K562 (cell line): ENCODE results near the gene SRSF5. TPM values are rescaled to one million over a fixed set of nuclear protein-coding genes. Genes with fewer than 3 reads are reported as not detected.

Experiments
- ATAC-seq: fragments of 200-7000 bp; cut with Tn5 transposase; 3 replicates; pipeline ENCODE4 v1.9.1; 2020; ENCODE audit warnings: moderate library complexity
- BruUV-seq: library from RNA; stranded (reverse); fragments of 400-500 nt; replicated peaks from 2 replicates; lab custom pipeline; 2021; lab: Mats Ljungman, UMichigan
- CTCF ChIA-PET: fragments of 300-600 bp; formaldehyde crosslinking; extraction: SDS; loops from one replicate; lab custom pipeline; 2021; ENCODE audit warnings: low intra/inter-chr PET ratio; lab: Yijun Ruan, JAX
- POLR2A ChIA-PET: fragments of 300-600, 350-650 bp; sonication (Branson Sonifier 250); formaldehyde crosslinking; extraction: SDS; loops from one replicate; lab custom pipeline; 2021; ENCODE audit warnings: antibody characterized with exemption, inconsistent platforms; lab: Yijun Ruan, JAX
- DNase-seq, 4 experiments: peaks; one replicate each; pipeline versions ENCODE4 v3.0.0 to v3.0.0-alpha.2; 2011 to 2018; ENCODE audit warnings: low spot score in 3 of 4, mixed read lengths in 3 of 4; ENCODE audit errors: extremely low read depth in 1 of 4
- FAIRE-seq: peaks from 2 replicates; lab custom pipeline; 2011; peaks lifted over from hg19 to GRCh38; lab: Jason Lieb, UNC
- H2AFZ ChIP-seq: 2 replicates; pipeline ENCODE4 v1.6.0; 2011; ENCODE audit warnings: low read depth, low read length, control low read depth, inconsistent platforms
- H3K27ac ChIP-seq: fragments of 200-600 bp; 3 replicates; pipeline ENCODE4 v1.8.0; 2011; ENCODE audit warnings: low read depth, mild to moderate bottlenecking, control low read depth, inconsistent platforms, low read length, moderate library complexity, mixed read lengths; ENCODE audit errors: extremely low read depth
- H3K27me3 ChIP-seq, 2 experiments: fragments of 300-600 bp in 1 of 2; 2 replicates in 1 of 2; 3 replicates in 1 of 2; pipeline versions ENCODE4 v1.6.0 to v1.8.0; 2011; ENCODE audit warnings: inconsistent platforms in 2 of 2, low read length in 2 of 2, mild to moderate bottlenecking in 1 of 2, mixed read lengths in 1 of 2, moderate library complexity in 1 of 2; ENCODE audit not compliant: control insufficient read depth in 2 of 2, insufficient read depth in 2 of 2
- H3K36me3 ChIP-seq: fragments of 300-600 bp; 3 replicates; pipeline ENCODE4 v1.8.0; 2011; ENCODE audit warnings: mild to moderate bottlenecking, low read length, inconsistent platforms; ENCODE audit not compliant: control insufficient read depth, insufficient read depth
- H3K4me1 ChIP-seq, 2 experiments: fragments of 200-600 bp in 1 of 2; replicated peaks in 1 of 2; 2 replicates in 1 of 2; 3 replicates in 1 of 2; pipeline versions ENCODE4 v1.5.1 to v1.8.0; 2011; ENCODE audit warnings: inconsistent platforms in 2 of 2, low read length in 2 of 2, mild to moderate bottlenecking in 1 of 2, mixed read lengths in 1 of 2, moderate library complexity in 1 of 2; ENCODE audit not compliant: control insufficient read depth in 2 of 2, insufficient read depth in 2 of 2
- H3K4me2 ChIP-seq: 2 replicates; pipeline ENCODE4 v1.6.1; 2011; ENCODE audit warnings: low read length, control low read depth, inconsistent platforms, mixed read lengths; ENCODE audit not compliant: insufficient read depth
- H3K4me3 ChIP-seq: fragments of 200-600 bp; sonication (generic), shearing (Covaris generic); 2 replicates; pipeline ENCODE4 v1.5.1; 2016; ENCODE audit warnings: control low read depth, inconsistent platforms
- H3K79me2 ChIP-seq: fragments of 200-600 bp; 3 replicates; pipeline ENCODE4 v1.8.0; 2011; ENCODE audit warnings: low read length, inconsistent platforms; ENCODE audit not compliant: control insufficient read depth, insufficient read depth
- H3K9ac ChIP-seq, 2 experiments: 2 replicates each; pipeline versions ENCODE4 v1.6.0 to v1.6.1; 2011; ENCODE audit warnings: low read depth in 2 of 2, low read length in 2 of 2, control low read depth in 1 of 2, inconsistent platforms in 1 of 2, mild to moderate bottlenecking in 1 of 2, mixed read lengths in 1 of 2; ENCODE audit not compliant: insufficient read depth in 1 of 2
- H3K9me1 ChIP-seq: one replicate; pipeline ENCODE4 v1.6.0; 2011; ENCODE audit warnings: inconsistent platforms, mild to moderate bottlenecking, low read length, moderate library complexity; ENCODE audit not compliant: control insufficient read depth, insufficient read depth
- H3K9me3 ChIP-seq: replicated peaks from 2 replicates; pipeline ENCODE4 v1.5.1; 2011; ENCODE audit warnings: low read depth, low read length, inconsistent platforms; ENCODE audit not compliant: control insufficient read depth, insufficient read depth
- H4K20me1 ChIP-seq: replicated peaks from 2 replicates; pipeline ENCODE4 v1.6.1; 2011; ENCODE audit warnings: low read length, inconsistent platforms, mixed read lengths; ENCODE audit not compliant: control insufficient read depth, insufficient read depth
- POLR2A ChIP-seq: fragments of 450-650 bp; conservative IDR thresholded peaks from 2 replicates; pipeline ENCODE4 v1.6.1; 2016
- POLR2B ChIP-seq: fragments of 450-650 bp; IDR thresholded peaks from 2 replicates; pipeline ENCODE4 v1.6.1; 2018; ENCODE audit warnings: low read depth; ENCODE audit not compliant: partially characterized antibody
- SUPT5H ChIP-seq: fragments of 450-650 bp; IDR thresholded peaks from 2 replicates; pipeline ENCODE4 v1.6.1; 2016
- WGBS: fragments of 100-300 bp; shearing (Covaris generic); methylation state at CpG from one replicate; pipeline ENCODE4 v1.1.6; 2016; ENCODE audit warnings: low coverage, mixed read lengths; ENCODE audit not compliant: insufficient coverage; ENCODE audit errors: missing lambda C conversion rate; 5-methylcytosine and 5-hydroxymethylcytosine counted together
- in situ Hi-C: fragments of 300-500 bp; cut with MboI; formaldehyde crosslinking; loops from 4 replicates; pipeline ENCODE4 v1.15.0; 2018; ENCODE audit warnings: inconsistent platforms, mixed read lengths
- intact Hi-C: fragments of 100-400 bp; cut with micrococcal nuclease; formaldehyde crosslinking; loops from 2 replicates; pipeline ENCODE4 v1.14.2; 2022
- polyA plus RNA-seq, 8 experiments: library from polyadenylated mRNA; depleted of rRNA in 4 of 8; stranded (reverse) in 5 of 8; unstranded in 3 of 8; fragments of >200 nt; fragmentation: Nextera tagmentation in 2 of 8; fragmentation: Illumina TruSeq in 1 of 8; extraction: Ambion mirVana in 2 of 8; extraction: Trizol in 1 of 8; gene quantifications; 2 replicates each; pipeline versions ENCODE4 v1.2.1 to v1.2.3, GENCODE V29; 2011 to 2014; ENCODE audit warnings: inconsistent platforms in 1 of 8, missing spikeins in 1 of 8
- total RNA-seq, 7 experiments: library from RNA; depleted of rRNA in 6 of 7; stranded (reverse); fragments of >200 nt in 6 of 7; fragmentation: Illumina TruSeq in 2 of 7; extraction: Trizol in 2 of 7; gene quantifications; 2 replicates each; pipeline versions ENCODE4 v1.2.1 to v1.2.3, GENCODE V29; 2011 to 2021; ENCODE audit warnings: low replicate concordance in 1 of 7
- TF ChIP-seq, protein P1 (sequence below): sonication (generic); formaldehyde crosslinking; IDR thresholded peaks from 2 replicates; pipeline ENCODE4 v1.8.0; 2022; ENCODE audit warnings: missing genetic modification reagents, mild to moderate bottlenecking, borderline replicate concordance
- TF ChIP-seq, protein P2 (sequence below): fragments of 450-650 bp; formaldehyde crosslinking; conservative IDR thresholded peaks from 2 replicates; pipeline ENCODE4 v1.4.0; 2022; ENCODE audit warnings: mild to moderate bottlenecking, missing genetic modification characterization
- TF ChIP-seq, protein P3 (sequence below): fragments of 250-450 bp; sonication (Bioruptor Pico); IDR thresholded peaks from 2 replicates; pipeline ENCODE4 v1.8.0; 2021; ENCODE audit warnings: moderate library complexity, mild to moderate bottlenecking, inconsistent platforms

SRSF5 gene
- total and polyA plus RNA-seq, 9 of the 15 experiments (the other 6 are each of a cell fraction or from before 2014, with no cell fraction given), result 108 to 460 (median 212) TPM

DNA sequence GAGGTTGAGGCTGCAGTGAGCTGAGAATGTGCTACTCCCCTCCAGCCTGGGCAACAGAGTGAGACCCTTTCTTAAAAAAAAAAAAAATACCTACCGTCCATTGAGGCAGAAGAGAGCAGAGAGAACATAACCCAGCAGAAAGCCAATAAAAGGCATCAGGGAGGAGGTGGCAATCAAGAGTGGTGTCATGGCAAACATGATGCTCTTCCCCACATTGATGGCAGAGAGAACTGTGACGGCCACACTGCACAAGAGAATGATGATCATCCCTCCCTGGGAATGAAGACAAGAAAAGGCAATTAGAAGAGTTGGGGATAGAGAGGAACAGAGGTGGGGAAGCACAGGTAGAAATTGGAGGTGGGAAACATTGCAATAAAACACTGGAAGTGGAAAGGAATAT, 12.1 kb downstream of the SRSF5 start:
- Histone ChIP-seq H2AFZ (no peak overlapping the region), H3K9me3 (no peaks in the 10 kb centered on the region), H3K27ac (no peak overlapping the region), H3K27me3 (no peaks in the 10 kb centered on the region), H3K79me2 (no peaks in the 10 kb centered on the region), H3K9me1 (no peaks in the 10 kb centered on the region), H3K9ac (no peak overlapping the region), H3K4me1 (no peaks in the 10 kb centered on the region; a peak in 1 of 5 replicates), H3K4me3 (no peak overlapping the region), H3K36me3 (peaks cover 48% of the 10 kb centered on the region; the same call in 2 of the 3 replicates), H4K20me1 (no peaks in the 10 kb centered on the region), H3K4me2 (no peak overlapping the region)
- DNase-seq (no peak), FAIRE-seq (no peak), ATAC-seq (peak; percentile 11; the same call in 1 of the 3 replicates)
- in situ Hi-C loops (no loop called here), intact Hi-C loops (no loop called here)
- ChIA-PET POLR2A (interaction anchor here (1.2 to 2.4 kb wide), 3 partner anchors 9 to 29 kb away, joined by 5 to 11 read pairs (median 9); partner anchors contain the start of gene SRSF5), CTCF (no interaction called here)
- 65% methylated on average over 2 of the region's 2 CpGs for WGBS
- BruUV-seq, result no TSS peak
- TF ChIP-seq, protein P1, sequence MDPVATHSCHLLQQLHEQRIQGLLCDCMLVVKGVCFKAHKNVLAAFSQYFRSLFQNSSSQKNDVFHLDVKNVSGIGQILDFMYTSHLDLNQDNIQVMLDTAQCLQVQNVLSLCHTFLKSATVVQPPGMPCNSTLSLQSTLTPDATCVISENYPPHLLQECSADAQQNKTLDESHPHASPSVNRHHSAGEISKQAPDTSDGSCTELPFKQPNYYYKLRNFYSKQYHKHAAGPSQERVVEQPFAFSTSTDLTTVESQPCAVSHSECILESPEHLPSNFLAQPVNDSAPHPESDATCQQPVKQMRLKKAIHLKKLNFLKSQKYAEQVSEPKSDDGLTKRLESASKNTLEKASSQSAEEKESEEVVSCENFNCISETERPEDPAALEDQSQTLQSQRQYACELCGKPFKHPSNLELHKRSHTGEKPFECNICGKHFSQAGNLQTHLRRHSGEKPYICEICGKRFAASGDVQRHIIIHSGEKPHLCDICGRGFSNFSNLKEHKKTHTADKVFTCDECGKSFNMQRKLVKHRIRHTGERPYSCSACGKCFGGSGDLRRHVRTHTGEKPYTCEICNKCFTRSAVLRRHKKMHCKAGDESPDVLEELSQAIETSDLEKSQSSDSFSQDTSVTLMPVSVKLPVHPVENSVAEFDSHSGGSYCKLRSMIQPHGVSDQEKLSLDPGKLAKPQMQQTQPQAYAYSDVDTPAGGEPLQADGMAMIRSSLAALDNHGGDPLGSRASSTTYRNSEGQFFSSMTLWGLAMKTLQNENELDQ (CRISPR knock-in tag), result no peak
- TF ChIP-seq POLR2B (peak; percentile 43), POLR2A (peak; percentile 47; the same call in 1 of the 2 replicates), SUPT5H (peak; percentile 51; the same call in 1 of the 2 replicates)
- TF ChIP-seq, protein P2, sequence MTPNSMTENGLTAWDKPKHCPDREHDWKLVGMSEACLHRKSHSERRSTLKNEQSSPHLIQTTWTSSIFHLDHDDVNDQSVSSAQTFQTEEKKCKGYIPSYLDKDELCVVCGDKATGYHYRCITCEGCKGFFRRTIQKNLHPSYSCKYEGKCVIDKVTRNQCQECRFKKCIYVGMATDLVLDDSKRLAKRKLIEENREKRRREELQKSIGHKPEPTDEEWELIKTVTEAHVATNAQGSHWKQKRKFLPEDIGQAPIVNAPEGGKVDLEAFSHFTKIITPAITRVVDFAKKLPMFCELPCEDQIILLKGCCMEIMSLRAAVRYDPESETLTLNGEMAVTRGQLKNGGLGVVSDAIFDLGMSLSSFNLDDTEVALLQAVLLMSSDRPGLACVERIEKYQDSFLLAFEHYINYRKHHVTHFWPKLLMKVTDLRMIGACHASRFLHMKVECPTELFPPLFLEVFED (CRISPR knock-in tag), result 0 out of 2 replicates have a peak, but pooled peaks have one; percentile 45
- TF ChIP-seq, protein P3, sequence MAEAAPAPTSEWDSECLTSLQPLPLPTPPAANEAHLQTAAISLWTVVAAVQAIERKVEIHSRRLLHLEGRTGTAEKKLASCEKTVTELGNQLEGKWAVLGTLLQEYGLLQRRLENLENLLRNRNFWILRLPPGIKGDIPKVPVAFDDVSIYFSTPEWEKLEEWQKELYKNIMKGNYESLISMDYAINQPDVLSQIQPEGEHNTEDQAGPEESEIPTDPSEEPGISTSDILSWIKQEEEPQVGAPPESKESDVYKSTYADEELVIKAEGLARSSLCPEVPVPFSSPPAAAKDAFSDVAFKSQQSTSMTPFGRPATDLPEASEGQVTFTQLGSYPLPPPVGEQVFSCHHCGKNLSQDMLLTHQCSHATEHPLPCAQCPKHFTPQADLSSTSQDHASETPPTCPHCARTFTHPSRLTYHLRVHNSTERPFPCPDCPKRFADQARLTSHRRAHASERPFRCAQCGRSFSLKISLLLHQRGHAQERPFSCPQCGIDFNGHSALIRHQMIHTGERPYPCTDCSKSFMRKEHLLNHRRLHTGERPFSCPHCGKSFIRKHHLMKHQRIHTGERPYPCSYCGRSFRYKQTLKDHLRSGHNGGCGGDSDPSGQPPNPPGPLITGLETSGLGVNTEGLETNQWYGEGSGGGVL, result no peak
